HG03342 (cell line): ENCODE data around the gene TMEM232.
"Not testable (repeated sequence)": the region's sequence is repeated elsewhere in the genome, so short reads cannot be mapped to it uniquely, and the experiment has no call there.

ENCODE experiments used
- ATAC-seq: cut with Tn5 transposase; IDR thresholded peaks from one replicate; pipeline ENCODE4 v1.9.1; 2021; ENCODE audit warnings: mild to moderate bottlenecking, moderate library complexity; ENCODE audit not compliant: unreplicated experiment

Gene TMEM232

DNA sequence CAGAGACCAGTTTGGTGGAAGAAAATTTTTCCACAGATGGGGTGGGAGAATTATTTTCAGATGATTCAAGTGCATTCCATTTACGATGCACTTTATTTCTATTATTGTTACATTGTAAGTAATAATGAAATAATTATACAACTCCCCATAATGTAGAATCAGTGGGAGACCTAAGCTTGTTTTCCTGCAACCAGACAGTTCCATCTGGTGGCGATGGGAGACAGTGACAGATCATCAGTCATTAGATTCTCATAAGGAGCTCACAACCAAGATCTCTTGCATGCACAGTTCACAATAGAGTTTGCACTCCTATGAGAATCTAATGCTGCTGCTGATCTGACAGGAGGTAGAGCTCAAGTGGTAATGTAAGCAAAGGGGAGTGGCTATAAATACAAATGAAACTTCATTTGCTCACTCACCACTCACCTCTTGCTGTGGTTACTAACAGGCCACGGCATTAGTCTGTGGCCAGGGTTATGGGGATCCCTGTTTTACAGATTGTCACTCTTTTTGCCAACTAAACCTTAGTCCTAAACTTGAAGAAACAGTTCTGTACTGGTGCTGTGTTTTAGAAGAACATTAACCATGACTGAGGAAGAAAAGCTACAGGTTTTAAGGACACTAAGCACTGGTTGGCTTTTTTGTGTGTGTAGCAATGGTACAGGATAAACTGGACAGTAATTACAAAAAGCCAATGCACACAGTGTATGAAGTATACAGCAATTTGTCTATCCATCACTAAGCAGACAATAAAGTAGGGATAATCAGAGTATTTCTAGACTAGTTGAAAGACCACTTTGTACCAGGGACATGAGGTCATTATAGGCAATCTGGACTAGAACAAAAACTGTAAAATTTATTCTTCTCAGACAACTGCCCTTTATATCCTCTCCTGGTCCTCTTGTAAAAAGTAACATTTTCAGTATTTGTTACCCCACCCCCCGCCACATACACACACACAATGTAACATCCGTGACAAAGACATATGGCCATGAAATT is 9.9 kb downstream of the TMEM232 start:
- ATAC-seq: peak; percentile 57

DNA sequence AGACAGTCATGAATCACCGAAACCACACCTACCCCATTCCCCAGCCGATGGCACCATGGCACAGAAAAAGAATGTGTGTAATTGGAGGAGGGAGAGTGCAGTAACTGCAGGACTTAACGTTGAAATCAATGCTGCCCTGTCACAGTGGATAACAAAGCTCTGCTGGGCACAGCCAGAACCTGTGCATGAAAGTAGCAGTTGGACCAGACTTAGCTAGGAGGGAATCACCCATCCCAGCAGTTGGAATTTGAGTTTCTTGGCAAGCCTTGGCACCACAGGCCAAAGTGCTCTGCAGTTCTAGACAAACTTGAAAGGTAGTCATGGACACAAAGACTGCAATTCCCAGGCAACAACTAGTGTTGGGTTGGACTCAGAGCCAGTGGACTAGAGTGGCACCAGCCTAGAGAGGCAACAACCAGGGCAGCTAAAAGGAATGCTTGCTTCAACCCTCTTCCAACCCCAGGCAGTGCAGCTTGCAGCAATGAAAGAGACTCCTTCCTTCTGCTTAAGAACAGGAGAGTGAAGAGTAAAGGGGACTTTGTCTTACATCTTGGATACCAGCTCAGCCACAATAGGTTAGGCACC is 19.1 kb downstream of the TMEM232 start:
- ATAC-seq: no peak

DNA sequence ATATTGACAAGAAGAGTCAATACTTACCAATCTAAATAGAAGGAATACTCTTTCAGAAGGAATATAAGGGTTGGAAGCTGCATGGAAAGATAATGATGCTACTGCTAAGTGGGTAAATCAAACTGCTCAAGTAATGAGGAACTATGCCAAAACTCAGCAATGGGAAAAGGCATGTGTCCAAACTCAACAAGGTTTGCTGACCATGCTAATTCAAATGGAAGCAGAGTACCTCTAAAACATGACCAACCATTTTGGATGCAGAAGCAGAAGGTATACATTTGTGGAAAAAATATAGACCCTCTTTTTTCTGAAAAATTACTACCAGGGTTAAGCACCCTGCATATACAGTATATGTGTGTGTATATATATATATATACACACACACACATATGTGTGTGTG is 21.1 kb downstream of the TMEM232 start:
- no peak for ATAC-seq

DNA sequence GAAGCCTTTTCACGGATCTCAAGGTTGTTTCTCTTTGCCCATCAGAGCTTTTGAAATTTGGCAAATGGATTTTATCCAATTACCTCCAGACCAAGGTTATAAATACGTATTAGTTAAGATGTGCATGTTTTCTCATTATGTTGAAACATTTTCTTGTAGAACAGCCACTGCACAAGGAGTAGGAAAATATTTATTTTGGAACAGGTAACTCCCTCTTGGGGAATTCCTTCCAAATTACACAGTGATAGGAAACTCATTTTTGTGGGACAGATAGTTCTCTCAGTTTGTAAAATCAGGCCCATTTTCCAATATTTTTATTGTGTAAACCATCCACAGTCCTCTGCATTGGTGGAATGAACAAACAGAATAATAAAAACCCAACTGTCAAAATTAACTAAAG is 23.0 kb downstream of the TMEM232 start:
- ATAC-seq: no peak

DNA sequence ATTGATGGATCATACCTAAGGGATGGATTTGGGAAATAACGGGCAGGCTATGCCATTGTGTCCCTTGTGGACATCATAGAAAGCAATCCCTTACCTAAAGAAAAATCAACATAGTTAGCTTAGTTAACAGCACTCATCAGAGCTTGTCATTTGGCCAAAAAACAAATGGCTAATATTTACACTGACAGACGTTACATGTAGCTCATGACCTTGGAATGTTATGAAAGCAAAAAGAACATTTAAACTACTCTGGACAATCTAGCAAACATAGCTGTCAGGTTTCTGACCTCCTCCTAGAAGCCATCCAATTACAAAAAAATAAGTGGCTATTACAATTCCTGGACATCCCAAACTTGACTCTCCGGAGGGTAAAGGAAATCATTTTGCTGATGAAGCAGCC is 23.8 kb downstream of the TMEM232 start:
- ATAC-seq: no peak

DNA sequence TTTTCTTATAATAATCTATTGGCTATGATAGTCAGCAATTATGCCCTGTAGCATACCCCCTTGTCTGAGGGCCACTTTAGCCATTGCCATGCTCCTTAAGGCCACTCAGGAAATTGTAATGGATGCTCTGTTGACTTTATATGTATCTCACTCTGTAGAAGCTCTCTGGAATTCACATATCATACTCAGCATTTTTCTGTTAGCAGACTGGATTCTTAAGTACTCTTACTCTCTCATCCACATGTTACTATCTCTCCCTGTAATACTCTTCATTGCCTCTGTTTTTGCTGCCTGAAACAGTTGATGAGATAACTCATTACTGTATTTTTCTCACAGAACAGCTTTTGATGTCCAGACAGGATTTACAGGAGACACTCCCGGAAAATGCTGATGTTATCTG is 24.2 kb downstream of the TMEM232 start:
- no peak for ATAC-seq

DNA sequence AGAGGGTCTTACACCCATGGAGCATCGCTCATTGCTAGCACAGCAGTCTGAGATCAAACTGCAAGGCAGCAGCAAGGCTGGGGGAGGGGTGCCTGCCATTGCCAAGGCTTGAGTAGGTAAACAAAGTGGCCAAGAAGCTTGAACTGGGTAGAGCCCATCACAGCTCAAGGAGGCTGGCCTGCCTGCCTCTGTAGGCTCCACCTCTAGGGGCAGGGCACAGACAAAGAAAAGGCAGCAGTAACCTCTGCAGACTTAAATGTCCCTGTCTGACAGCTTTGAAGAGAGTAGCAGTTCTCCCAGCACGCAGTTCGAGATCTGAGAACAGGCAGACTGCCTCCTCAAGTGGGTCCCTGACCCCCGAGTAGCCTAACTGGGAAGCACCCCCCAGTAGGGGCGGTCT is 33.8 kb downstream of the TMEM232 start:
- ATAC-seq: not testable (repeated sequence)

DNA sequence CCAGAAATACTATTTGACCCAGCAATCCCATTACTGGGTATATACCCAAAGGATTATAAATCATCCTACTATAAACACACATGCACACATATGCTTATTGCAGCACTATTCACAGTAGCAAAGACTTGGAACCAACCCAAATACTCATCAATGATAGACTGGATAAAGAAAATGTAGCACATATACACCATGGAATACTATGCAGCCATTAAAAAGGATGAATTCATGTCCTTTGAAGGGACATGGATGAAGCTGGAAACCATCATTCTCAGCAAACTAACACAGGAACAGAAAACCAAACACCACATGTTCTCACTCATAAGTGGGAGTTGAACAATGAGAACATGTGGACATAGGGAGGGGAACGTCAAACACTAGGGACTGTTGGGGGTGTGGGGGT is 35.9 kb downstream of the TMEM232 start:
- ATAC-seq: not testable (repeated sequence)

DNA sequence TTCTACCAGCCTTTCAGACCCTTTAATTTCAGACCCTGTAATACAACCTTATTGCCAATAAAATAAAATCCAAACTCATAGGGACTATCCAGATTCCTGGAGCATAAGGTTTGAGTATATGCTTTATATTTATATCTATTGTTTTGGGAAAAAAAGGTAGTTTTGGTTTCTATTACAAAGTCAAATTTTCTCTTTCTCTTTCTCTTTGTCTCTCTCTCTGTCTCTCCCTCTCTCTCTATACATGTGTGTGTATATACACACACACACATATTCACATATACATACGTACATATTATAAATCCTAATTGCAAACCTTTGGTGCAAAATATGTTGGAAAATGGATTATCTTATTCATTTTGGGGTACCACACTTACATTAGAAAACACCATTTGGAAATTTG is 39.0 kb downstream of the TMEM232 start:
- peak; percentile 73 for ATAC-seq

DNA sequence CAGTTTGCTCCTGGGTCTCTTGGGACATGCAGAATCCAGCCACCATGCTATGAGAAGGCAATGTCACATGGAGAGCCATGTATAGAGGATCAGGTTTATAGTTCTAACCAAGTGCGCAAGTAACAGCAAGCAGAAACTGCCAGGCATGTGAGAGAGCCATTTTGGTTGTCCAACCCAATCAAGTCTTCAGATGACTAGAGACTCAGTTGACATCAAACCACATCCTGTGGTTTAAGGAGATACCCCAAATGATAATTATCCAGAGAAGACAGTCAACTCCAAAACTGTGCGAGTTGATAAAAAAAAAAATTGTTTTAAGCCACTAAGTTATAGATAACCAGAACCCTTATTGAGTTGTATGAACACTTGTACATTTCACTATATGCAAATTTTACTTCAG is 40.2 kb downstream of the TMEM232 start:
- no peak for ATAC-seq

DNA sequence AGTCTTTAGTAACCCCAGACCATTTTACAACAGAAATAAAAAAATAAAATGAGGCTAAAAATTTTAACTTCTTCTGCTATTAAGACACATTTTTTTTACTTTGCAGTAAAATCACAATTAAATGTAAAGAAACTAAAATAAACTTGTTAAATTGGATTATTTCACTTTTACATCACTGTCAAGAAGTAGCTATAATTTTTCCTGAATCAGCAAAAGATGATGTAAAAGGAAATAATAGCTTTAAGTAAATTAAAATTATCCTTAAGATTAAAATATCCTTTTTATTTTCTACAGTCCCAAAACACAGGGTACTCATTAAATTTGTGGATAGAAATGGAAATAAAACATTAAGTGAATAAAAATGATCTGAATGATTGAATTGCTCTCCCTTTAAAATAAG is 44.5 kb downstream of the TMEM232 start:
- no peak for ATAC-seq

DNA sequence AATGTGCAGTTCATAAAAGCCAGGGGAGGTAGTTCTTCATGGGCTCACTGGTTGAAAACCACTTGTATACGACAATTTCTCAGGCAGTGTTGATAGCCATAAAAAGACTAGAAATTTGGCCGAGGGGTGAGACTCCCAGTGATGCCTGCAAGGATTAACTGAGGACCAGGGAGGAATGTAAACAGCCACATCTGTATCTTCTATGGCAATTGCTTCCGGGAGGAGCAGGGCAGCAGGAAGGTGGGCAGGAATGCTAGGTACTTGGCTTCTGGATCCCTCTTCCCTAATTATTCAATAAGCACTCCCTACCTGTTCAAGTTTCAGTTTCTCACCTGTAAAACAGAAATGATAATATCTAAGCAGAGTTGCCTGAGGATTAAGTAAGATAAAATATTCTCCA is 45.4 kb downstream of the TMEM232 start:
- ATAC-seq: no peak

DNA sequence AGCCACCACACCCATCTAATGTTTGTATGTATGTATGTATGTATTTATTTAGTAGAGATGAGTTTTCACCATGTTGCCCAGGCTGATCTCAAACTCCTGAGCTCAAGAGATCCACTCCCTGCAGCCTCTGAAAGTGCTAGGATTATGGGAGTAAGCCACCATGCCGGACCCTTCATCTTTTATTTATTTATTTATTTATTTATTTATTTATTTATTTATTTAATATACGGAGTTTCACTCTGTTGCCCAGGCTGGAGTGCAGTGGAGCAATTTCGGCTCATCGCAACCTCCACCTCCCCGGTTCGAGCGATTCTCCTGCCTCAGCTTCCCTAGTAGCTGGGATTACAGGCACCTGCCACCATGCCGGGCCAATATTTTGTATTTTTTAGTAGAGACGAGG is 49.9 kb downstream of the TMEM232 start:
- ATAC-seq: not testable (repeated sequence)

DNA sequence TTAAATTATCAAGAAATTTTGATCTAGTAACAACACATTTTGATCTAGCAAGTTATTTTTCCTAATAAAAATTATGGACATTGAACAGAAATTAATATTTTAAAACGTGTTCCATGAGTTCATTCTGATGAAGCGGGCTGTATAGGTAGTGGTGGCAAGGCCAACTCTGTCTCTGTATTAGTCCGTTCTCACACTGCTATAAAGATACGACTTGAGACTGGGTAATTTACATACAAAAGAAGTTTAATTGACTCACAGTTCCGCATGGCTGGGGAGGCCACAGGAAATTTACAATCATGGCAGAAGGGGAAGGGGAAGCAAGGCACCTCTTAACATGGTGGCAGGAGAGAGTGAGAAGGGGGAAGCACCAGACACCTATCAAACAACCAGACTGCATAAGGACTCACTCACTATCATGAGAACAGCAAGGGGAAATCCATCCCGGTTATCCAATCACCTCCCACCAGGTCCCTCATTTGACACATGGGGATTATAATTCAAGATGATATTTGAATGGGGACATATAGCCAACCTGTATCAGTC is 61.2 kb downstream of the TMEM232 start:
- ATAC-seq: peak; percentile 48

DNA sequence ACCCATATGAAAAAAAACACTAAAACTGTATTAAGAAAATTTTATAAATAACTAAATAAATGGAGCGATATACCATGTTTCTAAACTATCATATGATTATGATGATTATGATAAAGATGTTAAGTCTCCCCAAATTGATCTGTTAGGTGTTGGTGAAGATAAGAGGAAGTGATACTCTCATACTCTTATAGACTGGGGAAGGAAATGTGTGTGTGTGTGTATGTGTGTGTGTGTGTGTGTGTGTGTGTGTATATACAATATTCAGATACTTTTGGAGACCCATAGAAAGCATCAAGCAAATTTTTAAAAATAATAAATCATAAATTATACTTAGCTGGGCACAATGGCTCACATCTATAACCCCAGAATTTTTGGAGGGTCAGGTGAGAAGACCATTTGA is 62.9 kb downstream of the TMEM232 start:
- ATAC-seq: peak; percentile 79

DNA sequence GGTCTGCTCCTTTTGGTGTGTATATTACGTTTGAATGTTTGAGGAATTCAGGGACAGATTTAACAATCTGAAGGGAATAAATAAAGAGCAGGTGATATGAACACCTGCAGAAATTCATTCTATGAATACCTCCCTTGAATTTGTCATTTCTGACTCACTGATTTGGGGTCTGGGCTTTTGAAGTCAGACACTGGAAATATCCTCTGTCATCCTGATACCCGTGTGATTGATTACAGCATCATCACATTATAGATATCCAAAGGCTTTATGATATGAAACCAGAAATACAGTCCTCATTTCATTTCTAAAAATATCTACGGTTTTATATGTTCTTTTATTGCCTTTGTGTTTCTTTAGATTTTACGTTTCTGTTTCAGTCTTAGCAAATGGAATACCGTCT is 68.5 kb downstream of the TMEM232 start:
- no peak for ATAC-seq

DNA sequence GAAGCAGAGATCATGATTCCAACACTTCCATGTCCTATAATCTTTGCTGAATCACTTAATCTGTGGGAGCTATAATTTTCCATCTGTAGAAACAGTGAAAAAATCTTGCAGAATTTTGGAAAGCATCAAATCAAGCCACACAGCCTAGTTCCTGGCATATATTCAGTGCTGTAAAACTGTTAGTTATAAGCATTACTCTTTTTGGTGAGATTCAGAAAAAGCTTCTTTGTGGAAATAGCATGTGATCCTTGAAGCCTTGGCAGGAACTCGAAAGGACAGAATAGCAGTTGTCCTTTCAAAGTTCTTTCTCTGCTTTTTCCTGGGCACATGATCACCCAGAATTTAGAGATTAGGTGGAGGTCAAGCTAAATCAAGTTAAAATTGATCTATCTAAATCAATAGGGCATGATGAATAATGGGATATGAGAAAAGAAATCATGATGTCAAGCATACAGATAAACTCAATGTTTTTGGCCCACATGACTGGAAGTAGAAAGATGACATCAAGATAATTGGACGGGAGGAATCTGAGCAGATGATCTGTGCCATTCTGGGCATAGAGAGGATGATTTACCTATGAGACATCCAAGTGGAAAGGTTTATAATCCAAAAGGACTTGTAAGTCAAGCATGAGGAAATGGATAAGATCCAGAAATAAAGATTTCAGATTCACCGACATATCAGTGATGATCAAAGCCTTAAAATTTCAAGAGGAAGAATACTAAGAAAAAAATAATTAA is 73.1 kb downstream of the TMEM232 start:
- no peak for ATAC-seq

DNA sequence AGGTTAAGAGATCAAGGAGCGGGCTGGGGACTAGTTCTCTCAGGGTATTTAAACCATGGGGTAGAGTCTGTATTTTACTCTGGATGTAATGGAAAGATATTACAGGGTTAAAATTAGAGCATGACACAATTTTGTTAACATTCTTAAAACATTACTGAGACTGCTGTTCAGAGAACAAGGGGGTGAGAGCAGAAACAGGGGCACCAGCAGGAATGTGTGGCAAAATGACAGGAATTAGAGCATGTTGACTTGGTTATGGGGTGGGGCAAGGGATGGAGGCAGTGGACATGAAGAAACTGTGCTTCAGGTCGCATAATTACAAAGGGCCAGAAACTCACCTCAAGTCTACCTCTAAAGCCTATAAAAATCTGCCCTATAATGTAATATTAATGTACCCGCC is 75.0 kb downstream of the TMEM232 start:
- ATAC-seq: no peak

DNA sequence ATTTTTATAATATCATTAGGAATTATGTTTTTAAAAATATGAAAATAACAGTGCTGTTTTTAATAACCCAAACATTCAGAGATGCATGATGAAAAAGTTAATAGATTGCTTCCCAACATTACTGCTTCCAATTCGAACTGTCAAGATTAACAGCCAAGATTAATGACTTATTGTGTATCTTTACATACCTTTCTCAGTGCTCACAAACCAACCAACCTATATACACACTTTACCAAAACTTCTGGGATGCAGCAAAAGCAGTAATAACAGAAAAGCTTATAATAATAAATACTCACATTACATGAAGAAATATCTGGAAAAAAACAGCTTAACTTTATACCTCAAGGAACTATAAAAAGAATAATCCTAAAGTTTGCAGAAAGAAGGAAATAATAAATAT is 82.1 kb downstream of the TMEM232 start:
- no peak for ATAC-seq

DNA sequence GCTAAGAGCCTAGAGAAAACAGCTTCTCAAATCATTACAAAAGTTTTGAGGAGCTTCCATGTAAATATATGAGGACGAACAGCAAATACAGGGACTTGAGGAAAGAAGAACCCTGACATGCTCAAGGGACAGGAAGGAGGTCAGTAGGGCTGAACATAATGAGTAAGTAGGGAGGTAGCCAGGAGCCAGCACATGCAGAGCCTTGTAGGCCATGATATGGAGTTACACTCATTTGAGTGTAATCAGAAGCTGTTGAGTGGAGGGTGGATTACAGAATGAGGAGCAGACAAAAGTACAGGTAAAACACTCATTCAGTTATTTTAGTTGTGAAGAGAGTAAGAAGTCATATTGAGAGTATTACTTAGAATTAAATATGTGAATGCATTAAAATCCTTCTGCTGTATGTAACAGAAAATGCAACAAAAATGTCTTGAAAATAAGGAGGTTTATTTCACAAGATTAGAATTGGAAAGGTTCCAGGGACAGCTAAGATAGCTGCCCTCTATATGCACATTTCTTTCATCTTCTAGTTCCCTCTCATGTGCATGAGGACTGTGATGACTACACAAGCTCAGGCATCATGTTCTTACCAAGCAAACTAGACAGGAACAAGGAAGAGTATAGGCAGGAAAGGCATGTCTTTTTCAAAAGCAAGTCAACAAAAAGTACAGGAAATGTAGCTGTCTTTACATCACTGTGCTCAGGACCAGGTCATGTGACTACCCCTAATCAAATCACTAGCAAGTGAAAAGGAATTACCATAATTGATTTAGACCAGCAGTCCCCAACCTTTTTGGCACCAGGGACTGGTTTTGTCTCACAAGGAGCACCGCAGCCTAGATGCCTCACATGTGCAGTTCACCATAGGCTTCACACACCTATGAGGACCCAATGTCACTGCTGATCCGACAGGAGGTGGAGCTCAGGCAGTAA is 87.2 kb downstream of the TMEM232 start:
- ATAC-seq: no peak
